DND-41 (cell line): Measurements from ENCODE around the gene ARMC9.

ENCODE experiments used
- CTCF ChIP-seq: IDR thresholded peaks from 2 replicates; pipeline ENCODE4 v1.5.1; 2012; ENCODE audit warnings: borderline replicate concordance, low read length, moderate library complexity, mild to moderate bottlenecking; ENCODE audit not compliant: poor library complexity, severe bottlenecking; ENCODE audit errors: extremely low read depth
- EZH2 ChIP-seq: IDR thresholded peaks from 3 replicates; pipeline ENCODE4 v1.6.1; 2012; ENCODE audit warnings: borderline replicate concordance, low read depth, mild to moderate bottlenecking, moderate library complexity, low read length, inconsistent platforms; ENCODE audit not compliant: severe bottlenecking

- no peak for TF ChIP-seq CTCF
- no peak for TF ChIP-seq EZH2
These were observed 182.8 kb downstream of the ARMC9 start for GRCh38 chr2:231380991-231381847.
